ENCODE results near the gene CAP2. TPM values are rescaled to one million over a fixed set of nuclear protein-coding genes. Genes with fewer than 3 reads are reported as not detected.

CAP2 gene
- total and polyA plus RNA-seq, 9 of the 15 experiments (the other 6 are each of a cell fraction or from before 2014, with no cell fraction given), result not detected

DNA sequence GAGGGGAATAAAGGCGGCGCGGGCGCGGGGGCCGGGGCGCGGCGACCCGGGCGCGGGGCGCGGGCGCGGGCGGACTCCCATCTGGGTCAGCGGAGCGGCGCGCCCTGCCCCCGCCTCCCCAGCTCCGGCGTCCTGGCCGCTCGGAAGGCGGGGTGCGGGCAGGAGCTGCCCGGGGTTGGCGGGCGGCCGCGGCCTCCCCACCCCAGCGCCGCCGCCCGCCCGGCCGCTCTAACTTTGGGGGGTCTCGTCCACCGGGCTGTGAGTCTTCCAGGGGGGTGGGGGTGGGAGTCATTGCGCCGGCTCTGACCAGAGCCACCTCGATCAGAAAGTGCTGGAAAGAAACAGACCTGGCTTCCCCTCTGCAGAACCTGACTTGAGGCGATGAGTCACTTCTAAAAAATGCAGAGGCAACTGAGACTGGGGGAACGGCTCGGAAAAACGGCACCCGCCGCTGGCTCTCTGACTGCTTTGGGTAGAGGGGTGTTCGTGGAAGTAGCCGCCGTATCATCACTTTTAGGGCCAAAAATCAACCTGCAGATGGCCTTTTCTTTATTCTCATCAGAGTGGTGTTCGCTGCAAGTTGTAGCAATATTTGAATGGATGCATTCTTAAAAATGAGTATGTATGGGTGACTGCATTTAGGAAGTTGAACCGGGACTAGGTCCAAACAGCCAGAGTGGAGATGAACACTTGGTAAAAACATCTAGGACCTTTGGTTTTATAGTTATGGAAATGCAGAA, 667 bp downstream of the CAP2 start:
- Histone ChIP-seq H3K4me1 (replicated peaks in 1 of 2; ENCODE audit: control insufficient read depth in 2 of 2, insufficient read depth in 2 of 2, low read length in 2 of 2) (peaks cover 0 to 8% of the 10 kb centered on the region in 2 experiments; a peak in 2 of 5 replicates), H3K79me2 (ENCODE audit: control insufficient read depth, insufficient read depth, low read length) (no peaks in the 10 kb centered on the region), H3K4me3 (no peak overlapping the region), H4K20me1 (replicated peaks; ENCODE audit: control insufficient read depth, insufficient read depth, low read length) (no peaks in the 10 kb centered on the region), H3K9me3 (replicated peaks; ENCODE audit: control insufficient read depth, insufficient read depth, low read depth, low read length) (no peaks in the 10 kb centered on the region), H3K4me2 (ENCODE audit: insufficient read depth, low read length) (no peak overlapping the region), H3K36me3 (ENCODE audit: control insufficient read depth, insufficient read depth, low read length) (no peaks in the 10 kb centered on the region), H2AFZ (ENCODE audit: low read depth, low read length) (no peak overlapping the region), H3K27me3 (ENCODE audit: control insufficient read depth in 2 of 2, insufficient read depth in 2 of 2, low read length in 2 of 2) (peaks cover 31 to 34% of the 10 kb centered on the region in 2 experiments; a peak in 4 of 5 replicates), H3K9me1 (ENCODE audit: control insufficient read depth, insufficient read depth, low read length) (no peaks in the 10 kb centered on the region), H3K27ac (ENCODE audit: extremely low read depth, low read depth, low read length) (no peak overlapping the region), H3K9ac (ENCODE audit: insufficient read depth in 1 of 2, low read depth in 2 of 2, low read length in 2 of 2) (no peak overlapping the region)
- DNase-seq (ENCODE audit: extremely low read depth in 1 of 4, low spot score in 3 of 4), result peak in 3 of 4 experiments; percentile 6 to 15 (median 9)
- FAIRE-seq, result no peak
- CTCF ChIA-PET (ENCODE audit: low intra/inter-chr PET ratio), result interaction anchor here (0.6 kb wide), 1 partner anchor 1257 kb away, joined by 3 read pairs; no protein-coding TSS in a partner anchor
- ATAC-seq, result no peak
- in situ Hi-C loops (cut with MboI), result no loop called here
- WGBS (ENCODE audit: insufficient coverage, low coverage, missing lambda C conversion rate), result under 1% methylated on average over 19 of the region's 55 CpGs
- BruUV-seq (replicated peaks), result no TSS peak
- POLR2A ChIA-PET, result no interaction called here
- intact Hi-C loops (cut with micrococcal nuclease), result no loop called here
- TF ChIP-seq, protein P1, sequence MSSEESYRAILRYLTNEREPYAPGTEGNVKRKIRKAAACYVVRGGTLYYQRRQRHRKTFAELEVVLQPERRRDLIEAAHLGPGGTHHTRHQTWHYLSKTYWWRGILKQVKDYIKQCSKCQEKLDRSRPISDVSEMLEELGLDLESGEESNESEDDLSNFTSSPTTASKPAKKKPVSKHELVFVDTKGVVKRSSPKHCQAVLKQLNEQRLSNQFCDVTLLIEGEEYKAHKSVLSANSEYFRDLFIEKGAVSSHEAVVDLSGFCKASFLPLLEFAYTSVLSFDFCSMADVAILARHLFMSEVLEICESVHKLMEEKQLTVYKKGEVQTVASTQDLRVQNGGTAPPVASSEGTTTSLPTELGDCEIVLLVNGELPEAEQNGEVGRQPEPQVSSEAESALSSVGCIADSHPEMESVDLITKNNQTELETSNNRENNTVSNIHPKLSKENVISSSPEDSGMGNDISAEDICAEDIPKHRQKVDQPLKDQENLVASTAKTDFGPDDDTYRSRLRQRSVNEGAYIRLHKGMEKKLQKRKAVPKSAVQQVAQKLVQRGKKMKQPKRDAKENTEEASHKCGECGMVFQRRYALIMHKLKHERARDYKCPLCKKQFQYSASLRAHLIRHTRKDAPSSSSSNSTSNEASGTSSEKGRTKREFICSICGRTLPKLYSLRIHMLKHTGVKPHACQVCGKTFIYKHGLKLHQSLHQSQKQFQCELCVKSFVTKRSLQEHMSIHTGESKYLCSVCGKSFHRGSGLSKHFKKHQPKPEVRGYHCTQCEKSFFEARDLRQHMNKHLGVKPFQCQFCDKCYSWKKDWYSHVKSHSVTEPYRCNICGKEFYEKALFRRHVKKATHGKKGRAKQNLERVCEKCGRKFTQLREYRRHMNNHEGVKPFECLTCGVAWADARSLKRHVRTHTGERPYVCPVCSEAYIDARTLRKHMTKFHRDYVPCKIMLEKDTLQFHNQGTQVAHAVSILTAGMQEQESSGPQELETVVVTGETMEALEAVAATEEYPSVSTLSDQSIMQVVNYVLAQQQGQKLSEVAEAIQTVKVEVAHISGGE (CRISPR knock-in tag; IDR thresholded peaks at IDR 0.05), result peak in 1 of 3 experiments; percentile 64; a peak in 1 of 6 replicates
- 0 out of 2 replicates have a peak, but pooled peaks have one; percentile 27 for TF ChIP-seq JUN (IDR thresholded peaks at IDR 0.05; ENCODE audit: borderline replicate concordance, low read depth, low read length)
- no peak for TF ChIP-seq JUN (CRISPR knock-in tag; IDR thresholded peaks at IDR 0.05; ENCODE audit: borderline replicate concordance)
- TF ChIP-seq, protein P2, sequence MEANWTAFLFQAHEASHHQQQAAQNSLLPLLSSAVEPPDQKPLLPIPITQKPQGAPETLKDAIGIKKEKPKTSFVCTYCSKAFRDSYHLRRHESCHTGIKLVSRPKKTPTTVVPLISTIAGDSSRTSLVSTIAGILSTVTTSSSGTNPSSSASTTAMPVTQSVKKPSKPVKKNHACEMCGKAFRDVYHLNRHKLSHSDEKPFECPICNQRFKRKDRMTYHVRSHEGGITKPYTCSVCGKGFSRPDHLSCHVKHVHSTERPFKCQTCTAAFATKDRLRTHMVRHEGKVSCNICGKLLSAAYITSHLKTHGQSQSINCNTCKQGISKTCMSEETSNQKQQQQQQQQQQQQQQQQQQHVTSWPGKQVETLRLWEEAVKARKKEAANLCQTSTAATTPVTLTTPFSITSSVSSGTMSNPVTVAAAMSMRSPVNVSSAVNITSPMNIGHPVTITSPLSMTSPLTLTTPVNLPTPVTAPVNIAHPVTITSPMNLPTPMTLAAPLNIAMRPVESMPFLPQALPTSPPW (CRISPR knock-in tag; IDR thresholded peaks at IDR 0.05), result peak; percentile 27; the same call in 1 of the 2 replicates
- TF ChIP-seq, protein P3, sequence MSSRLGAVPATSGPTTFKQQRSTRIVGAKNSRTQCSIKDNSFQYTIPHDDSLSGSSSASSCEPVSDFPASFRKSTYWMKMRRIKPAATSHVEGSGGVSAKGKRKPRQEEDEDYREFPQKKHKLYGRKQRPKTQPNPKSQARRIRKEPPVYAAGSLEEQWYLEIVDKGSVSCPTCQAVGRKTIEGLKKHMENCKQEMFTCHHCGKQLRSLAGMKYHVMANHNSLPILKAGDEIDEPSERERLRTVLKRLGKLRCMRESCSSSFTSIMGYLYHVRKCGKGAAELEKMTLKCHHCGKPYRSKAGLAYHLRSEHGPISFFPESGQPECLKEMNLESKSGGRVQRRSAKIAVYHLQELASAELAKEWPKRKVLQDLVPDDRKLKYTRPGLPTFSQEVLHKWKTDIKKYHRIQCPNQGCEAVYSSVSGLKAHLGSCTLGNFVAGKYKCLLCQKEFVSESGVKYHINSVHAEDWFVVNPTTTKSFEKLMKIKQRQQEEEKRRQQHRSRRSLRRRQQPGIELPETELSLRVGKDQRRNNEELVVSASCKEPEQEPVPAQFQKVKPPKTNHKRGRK (tag; IDR thresholded peaks at IDR 0.05), result no peak
- peak; percentile 79 for TF ChIP-seq JUND (IDR thresholded peaks at IDR 0.05; ENCODE audit: borderline replicate concordance, low read depth, low read length)
- TF ChIP-seq JUND (tag; IDR thresholded peaks at IDR 0.05; ENCODE audit: borderline replicate concordance, low read depth, low read length), result peak; percentile 71; the same call in 1 of the 3 replicates
- no peak for TF ChIP-seq NCOA6 (IDR thresholded peaks at IDR 0.05)
- no peak for TF ChIP-seq ZNF384 (IDR thresholded peaks at IDR 0.05; ENCODE audit: low read depth, low read length)
- TF ChIP-seq, protein P4, sequence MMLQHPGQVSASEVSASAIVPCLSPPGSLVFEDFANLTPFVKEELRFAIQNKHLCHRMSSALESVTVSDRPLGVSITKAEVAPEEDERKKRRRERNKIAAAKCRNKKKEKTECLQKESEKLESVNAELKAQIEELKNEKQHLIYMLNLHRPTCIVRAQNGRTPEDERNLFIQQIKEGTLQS (IDR thresholded peaks at IDR 0.05), result peak; percentile 72; the same call in 1 of the 2 replicates
- TF ChIP-seq, protein P4 (CRISPR knock-in tag; conservative IDR thresholded peaks at IDR 0.05), result no peak
- 0 out of 4 replicates have a peak, but pooled peaks of 1 of the 2 experiments have one; percentile 53 for TF ChIP-seq TEAD1 (CRISPR knock-in tag; IDR thresholded peaks at IDR 0.05)
- TF ChIP-seq KLF10 (CRISPR knock-in tag; IDR thresholded peaks at IDR 0.05), result no peak
